GM13976 (cell line): ENCODE measurements around the gene IL15RA.
A peak's percentile ranks its signal among the peaks of the same experiment; 100 is the strongest.

Experiments
- DNase-seq: peaks from one replicate; pipeline ENCODE4 v3.0.0; 2012; ENCODE audit warnings: low spot score
- in situ Hi-C: fragments of 300-500 bp; cut with MboI; formaldehyde crosslinking; loops from one replicate; pipeline ENCODE4 v1.12.0; 2022; ENCODE audit warnings: low sequenced_read_pairs, mixed read lengths, inconsistent platforms; ENCODE audit not compliant: unreplicated experiment
- TF ChIP-seq, protein P1 (sequence below): IDR thresholded peaks from 2 replicates; pipeline ENCODE4 v1.5.1; 2012; ENCODE audit warnings: borderline replicate concordance, mild to moderate bottlenecking; ENCODE audit not compliant: insufficient read depth; ENCODE audit errors: extremely low read depth, missing control alignments, control extremely low read depth

The IL15RA gene

DNA sequence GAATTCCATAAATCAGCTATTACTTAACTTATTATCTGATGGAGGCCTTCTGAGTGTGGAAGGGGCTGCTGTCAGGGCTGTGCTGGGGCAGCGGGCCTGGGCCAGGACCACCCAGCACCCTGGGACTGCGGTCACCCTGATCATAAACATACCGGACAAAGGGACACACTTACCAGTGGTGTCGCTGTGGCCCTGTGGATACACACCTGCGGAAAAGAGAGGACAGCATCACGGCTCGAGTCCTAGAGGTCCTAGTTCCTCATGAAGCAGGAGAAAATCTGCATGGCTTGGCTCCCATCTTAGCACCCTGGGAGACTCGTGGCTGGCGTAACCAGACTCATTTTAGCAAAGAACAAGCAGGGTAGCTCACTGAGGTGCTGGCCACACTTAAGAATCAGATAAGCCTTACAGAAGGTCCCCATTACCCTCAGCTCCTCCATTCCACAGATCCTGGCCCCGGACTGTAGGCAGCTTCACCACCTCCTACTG, 17.7 kb downstream of the IL15RA start:
- TF ChIP-seq, protein P1, sequence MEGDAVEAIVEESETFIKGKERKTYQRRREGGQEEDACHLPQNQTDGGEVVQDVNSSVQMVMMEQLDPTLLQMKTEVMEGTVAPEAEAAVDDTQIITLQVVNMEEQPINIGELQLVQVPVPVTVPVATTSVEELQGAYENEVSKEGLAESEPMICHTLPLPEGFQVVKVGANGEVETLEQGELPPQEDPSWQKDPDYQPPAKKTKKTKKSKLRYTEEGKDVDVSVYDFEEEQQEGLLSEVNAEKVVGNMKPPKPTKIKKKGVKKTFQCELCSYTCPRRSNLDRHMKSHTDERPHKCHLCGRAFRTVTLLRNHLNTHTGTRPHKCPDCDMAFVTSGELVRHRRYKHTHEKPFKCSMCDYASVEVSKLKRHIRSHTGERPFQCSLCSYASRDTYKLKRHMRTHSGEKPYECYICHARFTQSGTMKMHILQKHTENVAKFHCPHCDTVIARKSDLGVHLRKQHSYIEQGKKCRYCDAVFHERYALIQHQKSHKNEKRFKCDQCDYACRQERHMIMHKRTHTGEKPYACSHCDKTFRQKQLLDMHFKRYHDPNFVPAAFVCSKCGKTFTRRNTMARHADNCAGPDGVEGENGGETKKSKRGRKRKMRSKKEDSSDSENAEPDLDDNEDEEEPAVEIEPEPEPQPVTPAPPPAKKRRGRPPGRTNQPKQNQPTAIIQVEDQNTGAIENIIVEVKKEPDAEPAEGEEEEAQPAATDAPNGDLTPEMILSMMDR, result no peak
- DNase-seq, result peak; percentile 16
- in situ Hi-C loops, result no loop called here

DNA sequence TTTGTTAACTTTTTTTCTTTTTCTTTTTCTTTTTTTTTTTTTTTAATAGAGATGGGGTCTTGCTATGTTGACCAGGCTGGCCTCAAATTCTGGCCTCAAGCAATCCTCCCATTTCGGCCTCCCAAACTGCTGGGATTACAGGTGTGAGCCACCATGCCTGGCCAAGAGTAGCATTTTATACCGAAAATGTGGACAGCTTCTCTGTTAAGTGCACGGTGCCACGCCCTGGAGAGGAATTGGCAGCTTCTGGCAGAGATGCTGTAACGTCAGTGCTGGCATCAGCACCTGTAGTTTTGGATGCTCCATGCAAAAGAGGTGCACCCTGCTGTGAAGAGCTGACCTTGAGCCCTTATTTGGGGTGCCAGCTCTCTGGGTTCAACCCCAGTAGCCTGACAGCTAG, 18.2 kb downstream of the IL15RA start:
- in situ Hi-C loops, result no loop called here
- DNase-seq, result no peak
- TF ChIP-seq, protein P1, result no peak

DNA sequence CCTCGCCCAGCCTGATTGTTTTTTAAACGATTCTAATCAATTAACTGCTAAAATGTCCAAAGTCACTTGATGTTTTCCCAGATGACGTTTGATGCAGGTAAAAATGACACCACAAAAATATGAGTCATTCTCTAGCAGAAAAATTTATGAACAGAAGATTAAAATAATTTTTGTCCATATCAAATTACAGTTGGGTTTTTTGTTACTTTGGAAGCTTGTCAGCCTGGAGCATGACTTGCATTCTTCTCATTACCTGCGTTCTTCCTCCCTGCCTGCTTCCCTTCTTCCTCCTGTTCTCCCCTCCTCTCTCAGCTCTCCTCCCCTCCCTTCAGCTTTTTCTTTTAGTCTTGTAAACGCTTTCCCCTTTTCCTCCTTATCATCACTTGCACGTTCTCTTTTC, 18.7 kb downstream of the IL15RA start:
- DNase-seq, result no peak
- TF ChIP-seq, protein P1, result no peak
- in situ Hi-C loops, result no loop called here

DNA sequence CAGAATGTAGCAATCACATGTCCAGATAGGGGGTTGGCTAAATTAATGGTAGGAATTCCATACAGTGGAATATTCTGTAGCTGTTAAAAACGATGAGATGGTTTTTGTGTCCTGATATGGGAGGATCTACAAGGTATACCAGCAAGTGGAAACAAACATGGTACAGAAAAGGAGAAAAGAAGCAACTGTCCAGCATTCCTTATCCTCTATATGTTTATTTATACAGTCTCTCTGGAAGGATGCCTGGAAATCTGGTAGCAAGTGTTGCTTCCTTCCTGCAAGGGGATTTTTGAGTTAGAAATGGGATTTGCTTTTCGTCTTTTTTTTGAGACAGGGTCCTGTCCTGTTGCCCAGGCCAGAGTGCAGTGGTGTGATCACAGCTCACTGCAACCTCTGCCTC, 19.3 kb downstream of the IL15RA start:
- DNase-seq, result no peak
- TF ChIP-seq, protein P1, result no peak
- in situ Hi-C loops, result no loop called here

DNA sequence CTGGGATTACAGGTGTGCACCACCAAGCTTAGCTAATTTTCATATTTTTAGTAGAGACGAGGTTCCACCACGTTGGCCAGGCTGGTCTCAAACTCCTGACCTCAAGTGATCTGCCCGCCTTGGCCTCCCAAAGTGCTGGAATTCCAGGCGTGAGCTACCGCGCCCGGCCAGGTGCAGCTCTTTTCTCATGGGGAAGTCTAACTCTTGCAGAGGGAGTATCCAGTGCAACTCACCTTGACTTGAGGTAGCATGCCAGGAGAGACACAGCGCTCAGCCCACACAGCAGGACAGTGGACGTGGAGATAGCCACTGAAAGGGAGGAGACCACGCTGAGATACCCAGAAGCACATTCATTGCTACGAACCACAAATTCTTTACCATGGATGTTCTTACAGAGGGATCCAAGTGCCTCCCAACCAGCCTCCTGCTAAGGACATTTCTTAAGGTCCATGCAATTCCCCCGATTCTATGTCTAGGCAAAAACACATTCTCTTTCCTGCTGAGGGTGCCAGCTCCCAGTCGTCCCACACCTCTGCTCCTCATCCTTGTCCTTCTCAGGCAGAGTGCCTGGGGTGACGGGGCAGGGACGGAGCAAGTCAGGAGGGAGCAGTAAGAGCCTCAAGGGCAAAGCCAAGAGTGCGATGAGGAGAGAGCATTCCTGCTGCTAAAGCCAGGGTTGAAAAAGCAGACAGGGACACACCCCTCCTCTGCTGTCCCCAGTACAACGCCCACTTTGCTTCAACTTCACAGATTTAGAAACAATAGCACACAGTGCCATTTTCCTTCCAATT, 21.0 kb downstream of the IL15RA start:
- TF ChIP-seq, protein P1, result no peak
- in situ Hi-C loops, result no loop called here
- DNase-seq, result no peak

DNA sequence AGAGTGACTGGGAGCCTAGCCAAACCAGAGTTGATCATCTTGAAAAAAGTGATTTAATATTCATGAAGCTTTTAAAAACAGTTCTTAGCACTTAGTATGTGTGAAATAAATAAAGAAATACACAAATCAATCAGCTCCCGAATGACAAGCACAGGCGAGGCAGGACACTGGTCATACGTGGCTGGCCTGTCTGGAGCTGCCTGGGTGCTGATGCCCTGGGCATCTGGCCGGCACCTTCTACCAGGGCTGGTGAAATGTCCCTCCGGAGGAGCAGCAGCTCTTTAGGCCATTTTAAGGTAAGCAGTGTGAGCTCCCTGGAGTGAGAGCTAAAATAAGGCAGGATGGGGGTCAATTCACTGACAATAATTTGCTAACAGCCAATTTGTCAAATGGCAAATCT, 23.7 kb downstream of the IL15RA start:
- DNase-seq, result no peak
- in situ Hi-C loops, result no loop called here
- TF ChIP-seq, protein P1, result no peak
